GM12872 (cell line): ENCODE measurements around the gene GPR15.

ENCODE experiments used
- TF ChIP-seq, protein P1 (sequence below): IDR thresholded peaks from 3 replicates; pipeline ENCODE4 v1.5.1; 2011; ENCODE audit warnings: low read depth, mild to moderate bottlenecking, low read length, moderate library complexity; ENCODE audit not compliant: insufficient read depth

Gene GPR15

DNA sequence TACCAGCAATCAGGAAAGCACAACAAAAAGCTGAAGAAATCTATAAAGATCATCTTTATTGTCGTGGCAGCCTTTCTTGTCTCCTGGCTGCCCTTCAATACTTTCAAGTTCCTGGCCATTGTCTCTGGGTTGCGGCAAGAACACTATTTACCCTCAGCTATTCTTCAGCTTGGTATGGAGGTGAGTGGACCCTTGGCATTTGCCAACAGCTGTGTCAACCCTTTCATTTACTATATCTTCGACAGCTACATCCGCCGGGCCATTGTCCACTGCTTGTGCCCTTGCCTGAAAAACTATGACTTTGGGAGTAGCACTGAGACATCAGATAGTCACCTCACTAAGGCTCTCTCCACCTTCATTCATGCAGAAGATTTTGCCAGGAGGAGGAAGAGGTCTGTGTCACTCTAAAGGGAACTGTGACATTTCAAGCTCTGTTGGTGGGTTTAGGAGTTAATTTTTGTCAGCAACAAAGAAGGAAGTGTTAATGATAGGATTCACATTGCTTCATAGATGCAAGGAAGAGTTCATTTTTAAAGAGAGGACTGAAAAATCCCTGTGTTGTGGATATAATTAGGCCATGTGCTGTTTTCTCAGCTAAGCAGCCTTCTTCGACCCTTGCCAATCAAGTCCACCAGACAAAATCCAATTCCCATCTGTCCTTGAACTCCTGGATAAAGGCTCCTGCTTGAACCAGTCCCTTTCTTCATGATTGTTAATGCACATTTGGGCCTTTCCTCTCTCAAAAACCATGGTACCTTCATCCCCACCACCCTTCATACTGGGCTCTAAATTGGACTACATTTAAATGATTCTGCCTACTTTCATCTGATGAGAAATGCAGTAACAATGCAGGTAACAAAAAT lies 1.2 kb downstream of the GPR15 start:
- TF ChIP-seq, protein P1, sequence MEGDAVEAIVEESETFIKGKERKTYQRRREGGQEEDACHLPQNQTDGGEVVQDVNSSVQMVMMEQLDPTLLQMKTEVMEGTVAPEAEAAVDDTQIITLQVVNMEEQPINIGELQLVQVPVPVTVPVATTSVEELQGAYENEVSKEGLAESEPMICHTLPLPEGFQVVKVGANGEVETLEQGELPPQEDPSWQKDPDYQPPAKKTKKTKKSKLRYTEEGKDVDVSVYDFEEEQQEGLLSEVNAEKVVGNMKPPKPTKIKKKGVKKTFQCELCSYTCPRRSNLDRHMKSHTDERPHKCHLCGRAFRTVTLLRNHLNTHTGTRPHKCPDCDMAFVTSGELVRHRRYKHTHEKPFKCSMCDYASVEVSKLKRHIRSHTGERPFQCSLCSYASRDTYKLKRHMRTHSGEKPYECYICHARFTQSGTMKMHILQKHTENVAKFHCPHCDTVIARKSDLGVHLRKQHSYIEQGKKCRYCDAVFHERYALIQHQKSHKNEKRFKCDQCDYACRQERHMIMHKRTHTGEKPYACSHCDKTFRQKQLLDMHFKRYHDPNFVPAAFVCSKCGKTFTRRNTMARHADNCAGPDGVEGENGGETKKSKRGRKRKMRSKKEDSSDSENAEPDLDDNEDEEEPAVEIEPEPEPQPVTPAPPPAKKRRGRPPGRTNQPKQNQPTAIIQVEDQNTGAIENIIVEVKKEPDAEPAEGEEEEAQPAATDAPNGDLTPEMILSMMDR = no peak

DNA sequence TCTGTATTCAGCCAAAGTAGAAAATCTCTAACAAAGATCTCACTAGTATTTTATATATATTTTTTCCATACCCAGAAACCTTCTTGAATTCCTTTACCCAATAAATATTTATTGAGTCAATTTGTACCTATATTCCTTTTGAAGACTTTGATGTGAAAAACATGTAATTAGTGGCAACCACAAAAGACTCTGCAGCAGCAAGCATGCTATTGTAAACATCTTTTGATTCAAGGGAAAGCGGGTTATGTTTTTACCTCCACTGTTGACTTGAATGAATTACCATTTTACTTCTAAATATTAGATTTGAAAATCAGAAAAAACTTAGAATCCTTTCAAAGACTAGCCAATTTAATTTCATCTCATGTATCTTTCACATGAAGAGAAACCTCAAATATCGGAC lies 2.4 kb downstream of the GPR15 start:
- TF ChIP-seq, protein P1 = no peak

DNA sequence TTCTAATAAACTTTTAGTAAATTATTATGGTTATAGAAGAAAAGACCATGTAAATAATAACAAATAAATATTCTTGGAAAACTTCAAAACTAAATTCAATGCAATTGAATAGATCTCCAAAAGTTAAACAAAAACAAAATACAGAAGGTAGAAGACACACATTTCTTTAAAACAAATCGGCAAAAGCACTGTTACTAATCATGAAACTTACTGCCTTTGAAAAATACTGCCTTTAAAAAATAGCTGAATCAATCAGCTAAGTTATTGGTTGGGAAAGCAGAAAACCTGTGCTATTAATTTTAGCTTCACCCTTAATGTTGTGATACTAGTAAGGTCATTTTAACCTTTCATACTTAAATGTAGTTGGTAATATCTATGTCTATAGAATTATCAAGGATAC lies 3.0 kb downstream of the GPR15 start:
- TF ChIP-seq, protein P1 = no peak

DNA sequence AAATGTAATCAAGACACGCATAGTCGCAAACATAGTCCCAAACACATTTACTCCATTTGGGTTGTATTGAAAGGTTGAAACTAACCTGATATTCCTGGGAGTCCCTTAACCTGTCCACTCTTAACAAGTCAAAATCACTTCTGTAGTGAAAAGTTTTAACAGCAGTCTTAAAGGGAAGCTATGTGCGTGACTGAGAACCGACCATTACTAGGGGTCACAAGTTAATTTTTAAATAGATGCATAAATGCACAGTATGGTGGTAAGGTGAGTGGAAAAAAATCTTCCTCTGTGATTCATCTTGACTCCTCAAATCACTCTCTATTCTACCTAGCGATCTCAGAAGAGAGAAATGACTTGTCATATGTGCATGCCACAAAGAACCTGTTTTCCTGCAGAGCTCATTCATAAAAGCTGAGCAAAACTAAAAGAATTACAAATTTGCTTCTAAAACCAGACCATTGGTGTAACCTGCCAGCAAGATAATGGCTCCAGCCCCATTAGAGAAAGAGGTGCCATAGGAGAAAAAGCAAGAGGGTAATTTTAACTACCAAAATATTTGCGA lies 4.8 kb downstream of the GPR15 start:
- TF ChIP-seq, protein P1 = no peak

DNA sequence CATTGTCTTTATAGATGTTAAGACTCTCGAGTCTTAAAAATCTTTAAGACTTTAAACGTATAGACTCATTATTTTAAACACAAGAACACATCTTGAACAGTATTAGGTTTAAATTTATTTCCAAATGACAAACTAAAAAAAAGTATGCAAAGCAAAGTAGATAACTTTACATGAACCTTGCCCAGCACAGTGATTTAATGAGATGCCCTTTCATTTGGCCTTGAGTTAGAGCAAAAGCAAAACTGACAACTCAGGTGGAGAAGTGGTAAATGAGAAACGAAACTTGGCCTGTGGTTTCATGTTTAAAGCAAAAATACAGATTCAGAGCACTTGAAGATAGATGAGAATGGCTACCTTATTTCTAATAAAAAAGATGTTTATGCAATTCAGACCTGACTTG lies 8.6 kb downstream of the GPR15 start:
- TF ChIP-seq, protein P1 = no peak

DNA sequence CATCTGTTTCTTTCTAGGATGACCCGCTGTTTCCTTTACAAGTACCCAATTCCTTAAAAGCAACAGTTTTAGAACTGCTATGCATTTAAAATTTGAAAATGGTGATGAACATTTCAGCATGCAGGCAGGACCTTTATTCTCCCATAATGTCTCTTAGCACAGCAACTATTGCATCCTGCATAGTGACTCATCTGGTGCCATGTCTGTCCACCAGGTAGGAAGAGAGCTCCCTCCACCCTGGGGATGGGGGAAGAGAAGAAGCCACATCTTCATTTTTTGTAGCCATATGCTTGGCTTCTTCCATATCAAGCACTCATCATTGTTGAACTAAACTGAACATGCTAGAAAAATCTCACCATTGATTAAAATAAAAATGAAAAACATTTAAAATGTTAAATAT lies 9.9 kb downstream of the GPR15 start:
- TF ChIP-seq, protein P1 = no peak

- TF ChIP-seq, protein P1 = no peak
Measured at GRCh38 chr3:98542623-98543022, 10.8 kb downstream of the GPR15 start.
